A549 (cell line): ENCODE data around the gene IRF9.

Experiments used
- CTCF ChIP-seq: fragments of >200 bp; sonication (Bioruptor Twin); formaldehyde crosslinking; IDR thresholded peaks from 3 replicates; pipeline ENCODE4 v1.5.1; 2016
- HOXA7 ChIP-seq: fragments of 250-450 bp; sonication (Bioruptor Pico); IDR thresholded peaks from 2 replicates; pipeline ENCODE4 v1.5.0; 2020; ENCODE audit warnings: mild to moderate bottlenecking, moderate library complexity
- POLR2A ChIP-seq: IDR thresholded peaks from 2 replicates; pipeline ENCODE4 v1.6.1; 2012; ENCODE audit warnings: mild to moderate bottlenecking, low read length
- RFX5 ChIP-seq: fragments of 450-650 bp; IDR thresholded peaks from 2 replicates; pipeline ENCODE4 v1.7.1; 2014; ENCODE audit warnings: antibody characterized with exemption, mild to moderate bottlenecking, moderate library complexity

DNA sequence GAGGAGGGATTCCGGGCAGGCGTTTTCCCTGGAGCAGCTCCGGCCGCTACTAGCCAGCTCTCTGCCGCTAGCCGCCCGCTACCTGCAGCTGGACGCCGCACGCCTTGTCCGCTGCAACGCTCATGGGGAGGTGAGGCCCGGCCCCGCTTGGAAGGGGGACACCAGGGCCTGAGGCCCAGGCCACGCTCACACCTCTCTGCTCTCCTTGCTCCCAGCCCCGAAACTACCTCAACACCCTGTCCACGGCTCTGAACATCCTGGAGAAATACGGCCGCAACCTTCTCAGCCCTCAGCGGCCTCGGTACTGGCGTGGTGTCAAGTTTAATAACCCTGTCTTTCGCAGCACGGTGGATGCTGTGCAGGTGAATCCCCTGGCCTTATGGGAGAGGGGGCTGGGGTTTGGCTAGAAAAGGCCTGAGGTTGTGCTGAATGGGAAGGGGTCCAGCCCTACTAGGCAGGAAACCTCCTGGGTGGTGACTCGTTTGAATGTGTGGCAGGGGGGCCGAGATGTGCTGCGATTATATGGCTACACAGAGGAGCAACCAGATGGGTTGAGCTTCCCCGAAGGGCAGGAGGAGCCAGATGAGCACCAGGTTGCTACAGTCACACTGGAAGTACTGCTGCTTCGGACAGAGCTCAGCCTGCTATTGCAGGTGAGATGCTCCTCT is 13.2 kb upstream of the IRF9 start:
- no peak for TF ChIP-seq CTCF
- no peak for TF ChIP-seq RFX5
- no peak for TF ChIP-seq POLR2A
- no peak for TF ChIP-seq HOXA7 (CRISPR knock-in tag)
